Trophoblast cell (in vitro differentiated cells and primary cell): ENCODE measurements around the gene ACTG1.

Experiments used
- DNase-seq, 2 donors: peaks; one replicate each; pipeline ENCODE4 v3.0.0-alpha.2; 2016
- H2AFZ ChIP-seq: 2 replicates; pipeline ENCODE4 v1.6.1; 2013; ENCODE audit warnings: low read length, moderate library complexity, mild to moderate bottlenecking; ENCODE audit not compliant: insufficient read depth, poor library complexity
- H2AK5ac ChIP-seq: 2 replicates; pipeline ENCODE4 v1.6.1; 2013; ENCODE audit warnings: mild to moderate bottlenecking, low read length
- H2BK120ac ChIP-seq: 2 replicates; pipeline ENCODE4 v1.6.1; 2013; ENCODE audit warnings: low read length, mild to moderate bottlenecking, moderate library complexity; ENCODE audit not compliant: insufficient read depth, poor library complexity
- H2BK12ac ChIP-seq: 2 replicates; pipeline ENCODE4 v1.6.1; 2013; ENCODE audit warnings: mild to moderate bottlenecking, low read length, moderate library complexity
- H2BK5ac ChIP-seq: 2 replicates; pipeline ENCODE4 v1.6.1; 2013; ENCODE audit warnings: low read length, low read depth, moderate library complexity, mild to moderate bottlenecking; ENCODE audit not compliant: poor library complexity
- H3K14ac ChIP-seq: 2 replicates; pipeline ENCODE4 v1.6.1; 2013; ENCODE audit warnings: mild to moderate bottlenecking, low read length
- H3K18ac ChIP-seq: 2 replicates; pipeline ENCODE4 v1.6.1; 2013; ENCODE audit warnings: mild to moderate bottlenecking, low read length
- H3K23ac ChIP-seq: 2 replicates; pipeline ENCODE4 v1.6.1; 2013; ENCODE audit warnings: low read length
- H3K27ac ChIP-seq: 2 replicates; pipeline ENCODE4 v1.5.1; 2013; ENCODE audit warnings: low read depth, mild to moderate bottlenecking, inconsistent platforms, low read length, moderate library complexity
- H3K27me3 ChIP-seq: 2 replicates; pipeline ENCODE4 v1.6.1; 2013; ENCODE audit warnings: inconsistent platforms, mild to moderate bottlenecking, low read length, moderate library complexity; ENCODE audit not compliant: insufficient read depth
- H3K36me3 ChIP-seq, 2 experiments: 1 replicate in 1 of 2; 2 replicates in 1 of 2; pipeline ENCODE4 v1.6.1; 2013; ENCODE audit warnings: low read length in 2 of 2, mild to moderate bottlenecking in 2 of 2, moderate library complexity in 1 of 2; ENCODE audit not compliant: insufficient read depth in 2 of 2, control insufficient read depth in 1 of 2
- H3K4ac ChIP-seq: 2 replicates; pipeline ENCODE4 v1.6.1; 2013; ENCODE audit warnings: low read depth, mild to moderate bottlenecking, low read length, moderate library complexity
- H3K4me1 ChIP-seq, 2 experiments: 1 replicate in 1 of 2; 2 replicates in 1 of 2; pipeline ENCODE4 v1.6.1; 2013; ENCODE audit warnings: low read length in 2 of 2, mild to moderate bottlenecking in 2 of 2, moderate library complexity in 1 of 2; ENCODE audit not compliant: insufficient read depth in 2 of 2, control insufficient read depth in 1 of 2
- H3K4me2 ChIP-seq: 2 replicates; pipeline ENCODE4 v1.6.1; 2013; ENCODE audit warnings: inconsistent platforms, mild to moderate bottlenecking, low read length, moderate library complexity
- H3K4me3 ChIP-seq: 2 replicates; pipeline ENCODE4 v1.5.1; 2013; ENCODE audit warnings: mild to moderate bottlenecking, low read depth, low read length, inconsistent platforms
- H3K79me1 ChIP-seq: one replicate; pipeline ENCODE4 v1.6.1; 2013; ENCODE audit warnings: low read length
- H3K79me2 ChIP-seq: 2 replicates; pipeline ENCODE4 v1.6.1; 2013; ENCODE audit warnings: low read length, mild to moderate bottlenecking; ENCODE audit not compliant: control insufficient read depth, insufficient read depth, poor library complexity
- H3K9ac ChIP-seq: 2 replicates; pipeline ENCODE4 v1.6.1; 2013; ENCODE audit warnings: mild to moderate bottlenecking, low read length
- H3K9me3 ChIP-seq: 2 replicates; pipeline ENCODE4 v1.6.1; 2013; ENCODE audit warnings: low read depth, mild to moderate bottlenecking, control low read depth, inconsistent platforms, low read length; ENCODE audit not compliant: insufficient read depth
- H4K12ac ChIP-seq: 2 replicates; pipeline ENCODE4 v1.6.1; 2013; ENCODE audit warnings: low read depth, mild to moderate bottlenecking, low read length, moderate library complexity
- H4K8ac ChIP-seq: 2 replicates; pipeline ENCODE4 v1.6.1; 2013; ENCODE audit warnings: low read depth, mild to moderate bottlenecking, low read length, moderate library complexity
- H4K91ac ChIP-seq: one replicate; pipeline ENCODE4 v1.6.1; 2013; ENCODE audit warnings: low read depth, mild to moderate bottlenecking, low read length, moderate library complexity
- WGBS: extraction: QIAGEN DNeasy Blood & Tissue Kit; methylation state at CpG from one replicate; pipeline ENCODE4 v1.1.7; 2013; ENCODE audit warnings: missing lambda C conversion rate; ENCODE audit not compliant: insufficient read length, insufficient coverage; ENCODE audit errors: extremely low coverage; 5-methylcytosine and 5-hydroxymethylcytosine counted together

Gene ACTG1

GRCh38 chr17:81492706-81493105 is 19.9 kb downstream of the ACTG1 start:
- Histone ChIP-seq H3K27me3 (peaks cover 5% of the 10 kb centered on the region), H4K8ac (no peak overlapping the region)
- WGBS = no CpG with 5 or more reads among the region's 9 CpGs

GRCh38 chr17:81492202-81492601 is 20.4 kb downstream of the ACTG1 start:
- H3K79me2 ChIP-seq = peaks cover 4% of the 10 kb centered on the region
- no CpG with 5 or more reads among the region's 18 CpGs for whole genome bisulfite sequencing

More at GRCh38 chr17:81492706-81493105, 19.9 kb downstream of the ACTG1 start:
- no peak overlapping the region for H2BK120ac ChIP-seq
- H3K36me3 ChIP-seq = no peaks in the 10 kb centered on the region
- no peak overlapping the region for H3K4ac ChIP-seq
- no peak overlapping the region for H3K9ac ChIP-seq
- no peak overlapping the region for H2AK5ac ChIP-seq
- no peak overlapping the region for H3K27ac ChIP-seq
- H4K12ac ChIP-seq = no peak overlapping the region
- H2AFZ ChIP-seq = no peak overlapping the region
- no peak overlapping the region for H4K91ac ChIP-seq
- H3K18ac ChIP-seq = no peak overlapping the region
- H2BK12ac ChIP-seq = no peak overlapping the region
- no peak overlapping the region for H3K23ac ChIP-seq
- peaks cover 3% of the 10 kb centered on the region for H3K79me1 ChIP-seq
- H3K4me2 ChIP-seq = no peak overlapping the region
- DNase-seq = no peak
- peaks cover 2% of the 10 kb centered on the region for H3K79me2 ChIP-seq
- H3K4me3 ChIP-seq = no peak overlapping the region
- peaks cover 2 to 7% of the 10 kb centered on the region in 2 experiments for H3K4me1 ChIP-seq
- no peaks in the 10 kb centered on the region for H3K9me3 ChIP-seq
- H3K14ac ChIP-seq = no peak overlapping the region
- H2BK5ac ChIP-seq = no peak overlapping the region

DNA sequence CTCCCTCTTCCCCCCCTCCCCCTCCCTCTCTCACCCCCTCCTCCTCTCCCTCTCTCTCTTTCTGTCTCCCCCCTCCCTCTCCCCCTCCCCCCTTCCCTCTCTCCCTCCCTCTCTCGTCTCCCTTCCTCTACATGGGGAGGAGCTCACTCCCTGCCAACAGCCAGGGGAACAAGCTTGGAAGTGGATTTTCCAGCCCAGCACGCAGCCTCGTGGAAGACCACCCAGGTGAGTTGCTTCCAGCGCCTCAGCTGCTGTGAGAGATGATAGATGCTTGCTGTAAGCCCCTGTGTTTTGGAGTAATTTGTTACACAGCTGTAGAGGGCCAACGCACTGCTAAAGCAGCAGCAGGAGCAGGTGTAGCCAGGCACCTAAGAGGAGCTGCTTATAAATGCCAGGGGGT is 20.8 kb downstream of the ACTG1 start:
- H3K4me3 ChIP-seq = no peak overlapping the region
- H3K4me2 ChIP-seq = no peak overlapping the region
- no CpG with 5 or more reads among the region's 5 CpGs for WGBS
- no peak overlapping the region for H4K8ac ChIP-seq
- H3K23ac ChIP-seq = no peak overlapping the region
- no peak overlapping the region for H2AK5ac ChIP-seq
- peaks cover 2% of the 10 kb centered on the region for H3K9me3 ChIP-seq
- H3K18ac ChIP-seq = no peak overlapping the region
- H3K9ac ChIP-seq = no peak overlapping the region
- H3K27me3 ChIP-seq = peaks cover 5% of the 10 kb centered on the region
- no peak overlapping the region for H4K91ac ChIP-seq
- H3K79me2 ChIP-seq = peaks cover 4% of the 10 kb centered on the region
- peaks cover 7% of the 10 kb centered on the region for H3K79me1 ChIP-seq
- no peak overlapping the region for H2BK5ac ChIP-seq
- no peak overlapping the region for H2BK120ac ChIP-seq
- H2AFZ ChIP-seq = no peak overlapping the region
- H3K14ac ChIP-seq = no peak overlapping the region
- no peaks in the 10 kb centered on the region for H3K36me3 ChIP-seq
- H2BK12ac ChIP-seq = no peak overlapping the region
- H3K27ac ChIP-seq = no peak overlapping the region
- no peak for DNase-seq
- no peak overlapping the region for H4K12ac ChIP-seq
- H3K4me1 ChIP-seq = peaks cover 7 to 11% of the 10 kb centered on the region in 2 experiments
- H3K4ac ChIP-seq = no peak overlapping the region

More at GRCh38 chr17:81492202-81492601, 20.4 kb downstream of the ACTG1 start:
- Histone ChIP-seq H3K18ac (no peak overlapping the region), H3K9me3 (peaks cover 2% of the 10 kb centered on the region), H4K91ac (no peak overlapping the region), H3K36me3 (no peaks in the 10 kb centered on the region), H3K4ac (no peak overlapping the region), H3K4me3 (no peak overlapping the region), H2BK120ac (no peak overlapping the region), H4K12ac (no peak overlapping the region), H3K9ac (no peak overlapping the region), H3K23ac (no peak overlapping the region), H3K27ac (no peak overlapping the region), H3K14ac (no peak overlapping the region), H3K27me3 (peaks cover 5% of the 10 kb centered on the region), H4K8ac (no peak overlapping the region), H3K4me1 (peaks cover 7 to 11% of the 10 kb centered on the region in 2 experiments), H2BK12ac (no peak overlapping the region), H2AK5ac (no peak overlapping the region), H3K4me2 (no peak overlapping the region), H2BK5ac (no peak overlapping the region), H2AFZ (no peak overlapping the region), H3K79me1 (peaks cover 7% of the 10 kb centered on the region)
- no peak for DNase-seq

GRCh38 chr17:81491181-81491581 is 21.4 kb downstream of the ACTG1 start:
- Histone ChIP-seq H3K18ac (no peak overlapping the region), H3K4me3 (no peak overlapping the region), H3K27ac (no peak overlapping the region), H3K27me3 (peaks cover 5% of the 10 kb centered on the region), H3K4me2 (no peak overlapping the region), H3K9ac (no peak overlapping the region), H4K91ac (no peak overlapping the region), H3K23ac (no peak overlapping the region), H3K36me3 (no peaks in the 10 kb centered on the region), H4K12ac (no peak overlapping the region), H3K4me1 (peaks cover 7 to 11% of the 10 kb centered on the region in 2 experiments), H3K9me3 (peaks cover 2% of the 10 kb centered on the region), H3K79me2 (peaks cover 4% of the 10 kb centered on the region), H2BK120ac (no peak overlapping the region), H3K14ac (no peak overlapping the region), H2BK5ac (no peak overlapping the region), H3K79me1 (peaks cover 7% of the 10 kb centered on the region), H2AK5ac (no peak overlapping the region), H2BK12ac (no peak overlapping the region), H3K4ac (no peak overlapping the region), H4K8ac (no peak overlapping the region), H2AFZ (no peak overlapping the region)
- DNase-seq = no peak
- no CpG with 5 or more reads among the region's 5 CpGs for WGBS
